H1 (cell line): Measurements from ENCODE around the gene SVOPL. TPM values are rescaled to one million over a fixed set of nuclear protein-coding genes. Genes with fewer than 3 reads are reported as not detected.

Source experiments
- CTCF ChIA-PET: fragments of 300-600 bp; sonication (Branson Sonifier 250); formaldehyde crosslinking; loops from one replicate; lab custom pipeline; 2021; ENCODE audit not compliant: partially characterized antibody; lab: Charles Lee
- POLR2A ChIA-PET: fragments of 300-600 bp; sonication (Branson Sonifier 250); formaldehyde crosslinking; loops from one replicate; lab custom pipeline; 2021; ENCODE audit warnings: inconsistent platforms; ENCODE audit not compliant: partially characterized antibody; lab: Charles Lee
- DNase-seq, 2 experiments: peaks; one replicate each; pipeline versions ENCODE4 v3.0.0 to v3.0.0-alpha.2; 2010 to 2022; ENCODE audit warnings: low spot score in 2 of 2, low read depth in 1 of 2, mixed read lengths in 1 of 2
- FAIRE-seq: peaks from 2 replicates; lab custom pipeline; 2011; peaks lifted over from hg19 to GRCh38; lab: Jason Lieb, UNC
- H2AFZ ChIP-seq: 2 replicates; pipeline ENCODE4 v1.8.1; 2012; ENCODE audit warnings: low read length, inconsistent platforms
- H2AK5ac ChIP-seq: 2 replicates; pipeline ENCODE4 v1.6.1; 2013; ENCODE audit warnings: low read depth, low read length
- H2BK120ac ChIP-seq: replicated peaks from 2 replicates; pipeline ENCODE3; 2013; ENCODE audit warnings: low read depth, low read length, inconsistent platforms
- H2BK12ac ChIP-seq: 2 replicates; pipeline ENCODE4 v1.6.1; 2013; ENCODE audit warnings: low read depth, low read length
- H2BK15ac ChIP-seq: 2 replicates; pipeline ENCODE4 v1.6.1; 2013; ENCODE audit warnings: low read length
- H2BK20ac ChIP-seq: 2 replicates; pipeline ENCODE4 v1.6.1; 2013; ENCODE audit warnings: low read length
- H2BK5ac ChIP-seq: 2 replicates; pipeline ENCODE4 v1.6.1; 2013; ENCODE audit warnings: low read depth, low read length
- H3K14ac ChIP-seq: 2 replicates; pipeline ENCODE4 v1.6.1; 2013; ENCODE audit warnings: inconsistent platforms; ENCODE audit not compliant: insufficient read length
- H3K18ac ChIP-seq: 2 replicates; pipeline ENCODE4 v1.6.1; 2013; ENCODE audit warnings: low read length; ENCODE audit errors: extremely low read depth
- H3K23ac ChIP-seq: 2 replicates; pipeline ENCODE4 v1.6.1; 2013; ENCODE audit warnings: inconsistent platforms; ENCODE audit not compliant: insufficient read length
- H3K23me2 ChIP-seq: 2 replicates; pipeline ENCODE4 v1.6.1; 2013; ENCODE audit warnings: low read depth, low read length
- H3K27ac ChIP-seq: 2 replicates; pipeline ENCODE4 v1.6.1; 2011; ENCODE audit warnings: low read depth, low read length, inconsistent platforms
- H3K27me3 ChIP-seq, 4 experiments: replicated peaks in 1 of 4; 1 replicate in 1 of 4; 2 replicates in 3 of 4; pipeline versions ENCODE4 v1.6.1 to v1.8.1; 2011 to 2013; ENCODE audit warnings: low read length in 3 of 4, mild to moderate bottlenecking in 3 of 4, inconsistent platforms in 2 of 4, mixed read lengths in 2 of 4, moderate library complexity in 1 of 4; ENCODE audit not compliant: control insufficient read depth in 3 of 4, insufficient read depth in 3 of 4; ENCODE audit errors: extremely low read depth in 1 of 4
- H3K36me3 ChIP-seq, 4 experiments: 2 replicates each; pipeline versions ENCODE4 v1.6.1 to v1.8.1; 2011 to 2013; ENCODE audit warnings: mild to moderate bottlenecking in 4 of 4, low read length in 3 of 4, moderate library complexity in 2 of 4, control low read depth in 1 of 4, inconsistent platforms in 1 of 4; ENCODE audit not compliant: insufficient read depth in 4 of 4, control insufficient read depth in 2 of 4
- H3K4ac ChIP-seq: replicated peaks from 2 replicates; pipeline ENCODE3; 2013; ENCODE audit warnings: low read length, low read depth, mixed read lengths, inconsistent platforms; ENCODE audit not compliant: insufficient read length
- H3K4me1 ChIP-seq, 4 experiments: replicated peaks in 1 of 4; 1 replicate in 1 of 4; 2 replicates in 3 of 4; pipeline versions ENCODE4 v1.6.1 to v1.8.1; 2011 to 2013; ENCODE audit warnings: low read length in 3 of 4, inconsistent platforms in 2 of 4, mixed read lengths in 1 of 4; ENCODE audit not compliant: insufficient read depth in 4 of 4, control insufficient read depth in 3 of 4
- H3K4me2 ChIP-seq, 2 experiments: 2 replicates each; pipeline versions ENCODE4 v1.6.1 to v1.8.1; 2011 to 2013; ENCODE audit warnings: low read depth in 2 of 2, low read length in 2 of 2, control low read depth in 1 of 2, inconsistent platforms in 1 of 2, mild to moderate bottlenecking in 1 of 2; ENCODE audit not compliant: insufficient read depth in 1 of 2
- H3K4me3 ChIP-seq, 4 experiments: fragments of 200-600, 300-600 bp in 1 of 4; sonication (generic), shearing (Covaris generic), sonication (Bioruptor Twin) in 1 of 4; 2 replicates each; pipeline versions ENCODE4 v1.5.1 to v1.8.1; 2011 to 2016; ENCODE audit warnings: low read length in 4 of 4, low read depth in 3 of 4, control low read depth in 2 of 4, inconsistent platforms in 2 of 4, mild to moderate bottlenecking in 2 of 4, mixed read lengths in 1 of 4, moderate library complexity in 1 of 4; ENCODE audit not compliant: insufficient read depth in 2 of 4; ENCODE audit errors: extremely low read depth in 1 of 4
- H3K56ac ChIP-seq: replicated peaks from 2 replicates; pipeline ENCODE3; 2013; ENCODE audit warnings: low read depth, mild to moderate bottlenecking, mixed read lengths, low read length, inconsistent platforms; ENCODE audit not compliant: insufficient read length
- H3K79me1 ChIP-seq: 2 replicates; pipeline ENCODE4 v1.6.1; 2013; ENCODE audit warnings: low read depth, low read length, control low read depth
- H3K79me2 ChIP-seq, 2 experiments: 2 replicates each; pipeline versions ENCODE4 v1.6.1 to v1.8.1; 2012 to 2013; ENCODE audit warnings: low read length in 2 of 2, mild to moderate bottlenecking in 2 of 2, inconsistent platforms in 1 of 2; ENCODE audit not compliant: insufficient read depth in 2 of 2, control insufficient read depth in 1 of 2
- H3K9ac ChIP-seq, 4 experiments: replicated peaks in 1 of 4; 1 replicate in 1 of 4; 2 replicates in 3 of 4; pipeline versions ENCODE4 v1.6.1 to v1.8.1; 2011 to 2013; ENCODE audit warnings: low read depth in 3 of 4, low read length in 3 of 4, control low read depth in 2 of 4, mild to moderate bottlenecking in 2 of 4, moderate library complexity in 2 of 4, inconsistent platforms in 1 of 4; ENCODE audit errors: extremely low read depth in 1 of 4
- H3K9me3 ChIP-seq, 2 experiments: 2 replicates each; pipeline versions ENCODE4 v1.6.1 to v1.8.1; 2012 to 2013; ENCODE audit warnings: mild to moderate bottlenecking in 2 of 2, moderate library complexity in 2 of 2, control low read depth in 1 of 2, inconsistent platforms in 1 of 2, low read depth in 1 of 2, low read length in 1 of 2, mixed read lengths in 1 of 2; ENCODE audit not compliant: insufficient read depth in 2 of 2
- H4K20me1 ChIP-seq, 2 experiments: replicated peaks in 1 of 2; 2 replicates each; pipeline versions ENCODE3 to v1.8.1; 2011 to 2013; ENCODE audit warnings: inconsistent platforms in 2 of 2, low read length in 2 of 2, mild to moderate bottlenecking in 1 of 2; ENCODE audit not compliant: insufficient read depth in 2 of 2, control insufficient read depth in 1 of 2
- H4K5ac ChIP-seq: 2 replicates; pipeline ENCODE4 v1.6.1; 2013; ENCODE audit warnings: low read length, low read depth, mixed read lengths, inconsistent platforms; ENCODE audit not compliant: insufficient read length
- H4K8ac ChIP-seq: 2 replicates; pipeline ENCODE4 v1.8.0; 2013; ENCODE audit warnings: mild to moderate bottlenecking, moderate library complexity, low read length, inconsistent platforms; ENCODE audit not compliant: insufficient read depth; ENCODE audit errors: extremely low read depth
- H4K91ac ChIP-seq: replicated peaks from 2 replicates; pipeline ENCODE3; 2013; ENCODE audit warnings: low read length, mixed read lengths, inconsistent platforms; ENCODE audit not compliant: insufficient read length
- ATF3 ChIP-seq: IDR thresholded peaks from 2 replicates; pipeline ENCODE4 v1.6.1; 2011; ENCODE audit warnings: low read depth, mild to moderate bottlenecking, low read length; ENCODE audit not compliant: insufficient read depth
- BACH1 ChIP-seq: IDR thresholded peaks from 2 replicates; pipeline ENCODE4 v1.6.1; 2012; ENCODE audit warnings: low read length, improper control_type of control experiment
- EZH2 ChIP-seq: fragments of 200-600 bp; sonication (generic); IDR thresholded peaks from 2 replicates; pipeline ENCODE4 v1.7.1; 2012; ENCODE audit warnings: low read depth, mild to moderate bottlenecking, moderate library complexity, low read length, inconsistent platforms; ENCODE audit not compliant: severe bottlenecking
- KDM1A ChIP-seq: fragments of 200-600, 300-600 bp; sonication (generic); IDR thresholded peaks from 2 replicates; pipeline ENCODE4 v1.7.1; 2016; ENCODE audit warnings: mild to moderate bottlenecking, low read length, borderline replicate concordance
- KDM4A ChIP-seq: IDR thresholded peaks from one replicate; pipeline ENCODE4 v1.7.1; 2012; ENCODE audit warnings: low read depth, mild to moderate bottlenecking, moderate library complexity, low read length, inconsistent platforms; ENCODE audit not compliant: severe bottlenecking
- MAFK ChIP-seq: IDR thresholded peaks from 2 replicates; pipeline ENCODE4 v1.6.1; 2012; ENCODE audit warnings: low read depth, mild to moderate bottlenecking, improper control_type of control experiment, low read length
- PHF8 ChIP-seq: fragments of 200-600 bp; sonication (generic); conservative IDR thresholded peaks from 2 replicates; pipeline ENCODE4 v1.7.1; 2012; ENCODE audit warnings: low read depth, mild to moderate bottlenecking, inconsistent platforms, low read length, moderate library complexity
- POLR2A ChIP-seq, 2 experiments: IDR thresholded peaks; 1 replicate in 1 of 2; 2 replicates in 1 of 2; pipeline ENCODE4 v1.6.1; 2011; ENCODE audit warnings: low read depth in 2 of 2, low read length in 2 of 2, mild to moderate bottlenecking in 2 of 2; ENCODE audit errors: control extremely low read depth in 1 of 2
- POLR2AphosphoS5 ChIP-seq: IDR thresholded peaks from 2 replicates; pipeline ENCODE4 v1.6.1; 2011; ENCODE audit warnings: low read depth, low read length
- RFX5 ChIP-seq: IDR thresholded peaks from 2 replicates; pipeline ENCODE4 v1.6.1; 2011; ENCODE audit warnings: low read depth, low read length, improper control_type of control experiment, borderline replicate concordance
- SRF ChIP-seq: IDR thresholded peaks from 2 replicates; pipeline ENCODE4 v1.6.1; 2011; ENCODE audit warnings: mild to moderate bottlenecking, low read depth, low read length, moderate library complexity
- TBP ChIP-seq: IDR thresholded peaks from 2 replicates; pipeline ENCODE4 v1.6.1; 2011; ENCODE audit warnings: low read depth, low read length, improper control_type of control experiment
- WGBS, 2 experiments: shearing (Covaris generic) in 1 of 2; methylation state at CpG; one replicate each; pipeline versions ENCODE4 v1.1.6 to v1.1.7; 2013 to 2015; ENCODE audit warnings: low lambda C conversion rate in 2 of 2, mixed read lengths in 2 of 2, inconsistent platforms in 1 of 2, low coverage in 1 of 2, missing lambda C conversion rate in 1 of 2; ENCODE audit not compliant: insufficient replicate concordance in 2 of 2, insufficient coverage in 1 of 2, insufficient read length in 1 of 2; ENCODE audit errors: extremely low coverage in 1 of 2, missing lambda C conversion rate in 1 of 2; 5-methylcytosine and 5-hydroxymethylcytosine counted together
- polyA plus RNA-seq, 7 experiments: library from polyadenylated mRNA; depleted of rRNA in 3 of 7; stranded (reverse) in 5 of 7; unstranded in 2 of 7; fragments of >200 nt in 5 of 7; fragments of 200-250 nt in 2 of 7; gene quantifications; 1 replicate in 5 of 7; 2 replicates in 1 of 7; 4 replicates in 1 of 7; pipeline versions ENCODE4 v1.2.1 to v1.2.3, GENCODE V29; 2011 to 2013; ENCODE audit warnings: missing spikeins in 2 of 7, mixed read lengths in 2 of 7
- total RNA-seq: library from RNA; stranded (reverse); fragmentation: NEBNext Ultra II Directional; extraction: Animal tissue kit (Norgen Biotek cat#: 25700); gene quantifications from 2 replicates; pipeline ENCODE4 v1.2.1, GENCODE V29; 2021

SVOPL gene
- total and polyA plus RNA-seq, 2 of the 8 experiments (the other 6 are each of a cell fraction or from before 2014, with no cell fraction given), result 1.1 to 1.4 TPM

GRCh38 chr7:138579671-138580070, 121.5 kb downstream of the SVOPL start:
- Histone ChIP-seq H2BK20ac (no peak overlapping the region), H3K79me2 (0 out of 4 replicates have a peak, but pooled peaks cover 0 to 3% of the 10 kb centered on the region in 2 experiments), H3K27ac (no peak overlapping the region), H3K56ac (no peak overlapping the region), H3K9ac (no peak overlapping the region), H3K4me1 (0 out of 7 replicates have a peak, but pooled peaks cover 0 to 2% (median 0%) of the 10 kb centered on the region in 4 experiments), H4K8ac (no peak overlapping the region), H3K23me2 (no peaks in the 10 kb centered on the region; the same call in 1 of the 2 replicates), H2AK5ac (no peak overlapping the region), H2BK15ac (no peak overlapping the region), H3K4ac (no peak overlapping the region), H4K5ac (no peak overlapping the region), H3K4me2 (no peak overlapping the region), H2BK12ac (no peak overlapping the region), H3K4me3 (no peak overlapping the region), H2BK120ac (no peak overlapping the region), H3K27me3 (no peaks in the 10 kb centered on the region), H4K91ac (no peak overlapping the region), H3K9me3 (no peaks in the 10 kb centered on the region), H2AFZ (no peak overlapping the region), H4K20me1 (peaks cover 0 to 1% of the 10 kb centered on the region in 2 experiments), H3K79me1 (no peaks in the 10 kb centered on the region), H3K36me3 (peaks cover 21 to 98% (median 68%) of the 10 kb centered on the region in 4 experiments), H3K23ac (no peak overlapping the region), H3K14ac (no peak overlapping the region), H2BK5ac (no peak overlapping the region), H3K18ac (no peak overlapping the region)
- ChIA-PET POLR2A (no interaction called here), CTCF (interaction anchor here (0.7 to 2.6 kb wide), 2 partner anchors 159 to 560 kb away, joined by 3 to 8 read pairs; no protein-coding TSS in a partner anchor)
- FAIRE-seq (no peak), DNase-seq (no peak)
- 87% methylated on average over 3 of the region's 3 CpGs; no CpG with 5 or more reads in 1 of the 2 experiments for WGBS, 2 experiments
- TF ChIP-seq RFX5 (no peak), EZH2 (no peak), BACH1 (no peak), KDM4A (no peak), POLR2AphosphoS5 (no peak), MAFK (no peak), PHF8 (no peak), KDM1A (no peak), TBP (no peak), POLR2A (IDR thresholded peaks at IDR 0.05; ENCODE audit: control extremely low read depth in 1 of 2, low read depth in 2 of 2, low read length in 2 of 2) (no peak), SRF (no peak), ATF3 (no peak)
